NCI-H2107 treated with DMSO at 0.1 percent for 48 hours (cell line): ENCODE measurements around the gene PKHD1.

Experiments
- DNase-seq: peaks from one replicate; lab custom pipeline; 2025; ENCODE audit not compliant: unreplicated experiment; lab: John Stamatoyannopoulos, UW

PKHD1 gene

GRCh38 chr6:52104979-52105378, 17.6 kb upstream of the PKHD1 start:
- no peak for DNase-seq

GRCh38 chr6:52103623-52104022, 16.2 kb upstream of the PKHD1 start:
- no peak for DNase-seq

- DNase-seq, result no peak
Measured at GRCh38 chr6:52102405-52102804, 15.0 kb upstream of the PKHD1 start.

GRCh38 chr6:52098721-52099120, 11.3 kb upstream of the PKHD1 start:
- DNase-seq, result no peak

GRCh38 chr6:52089758-52090348, 2.4 kb upstream of the PKHD1 start:
- no peak for DNase-seq

- no peak for DNase-seq
Measured at GRCh38 chr6:52086741-52087140, 672 bp downstream of the PKHD1 start.

- no peak for DNase-seq
Measured at GRCh38 chr6:52081237-52081636, 6.2 kb downstream of the PKHD1 start.

GRCh38 chr6:52077961-52078625, 9.3 kb downstream of the PKHD1 start:
- no peak for DNase-seq

- no peak for DNase-seq
Measured at GRCh38 chr6:52077180-52077884, 10.1 kb downstream of the PKHD1 start.

GRCh38 chr6:52076791-52077179, 10.6 kb downstream of the PKHD1 start:
- no peak for DNase-seq

- no peak for DNase-seq
Measured at GRCh38 chr6:52074716-52075115, 12.7 kb downstream of the PKHD1 start.

- no peak for DNase-seq
Measured at GRCh38 chr6:52074155-52074554, 13.3 kb downstream of the PKHD1 start.

- DNase-seq, result no peak
Measured at GRCh38 chr6:52065621-52066020, 21.8 kb downstream of the PKHD1 start.

GRCh38 chr6:52063584-52064344, 23.6 kb downstream of the PKHD1 start:
- DNase-seq, result no peak

GRCh38 chr6:52061481-52061880, 25.9 kb downstream of the PKHD1 start:
- DNase-seq, result no peak

GRCh38 chr6:52059821-52060220, 27.6 kb downstream of the PKHD1 start:
- DNase-seq, result no peak

- no peak for DNase-seq
Measured at GRCh38 chr6:52055451-52055850, 32.0 kb downstream of the PKHD1 start.

GRCh38 chr6:52053038-52053695, 34.2 kb downstream of the PKHD1 start:
- no peak for DNase-seq

- DNase-seq, result no peak
Measured at GRCh38 chr6:52050051-52050405, 37.4 kb downstream of the PKHD1 start.

GRCh38 chr6:52049252-52050050, 38.0 kb downstream of the PKHD1 start:
- no peak for DNase-seq
